ENCODE results near the gene GPAT2. TPM values are rescaled to one million over a fixed set of nuclear protein-coding genes. Genes with fewer than 3 reads are reported as not detected.
"Not testable (repeated sequence)": the region's sequence is repeated elsewhere in the genome, so short reads cannot be mapped to it uniquely, and the experiment has no call there.

GPAT2 gene
- total RNA-seq, 1 donor from 2014 or later = 1.1 TPM

DNA sequence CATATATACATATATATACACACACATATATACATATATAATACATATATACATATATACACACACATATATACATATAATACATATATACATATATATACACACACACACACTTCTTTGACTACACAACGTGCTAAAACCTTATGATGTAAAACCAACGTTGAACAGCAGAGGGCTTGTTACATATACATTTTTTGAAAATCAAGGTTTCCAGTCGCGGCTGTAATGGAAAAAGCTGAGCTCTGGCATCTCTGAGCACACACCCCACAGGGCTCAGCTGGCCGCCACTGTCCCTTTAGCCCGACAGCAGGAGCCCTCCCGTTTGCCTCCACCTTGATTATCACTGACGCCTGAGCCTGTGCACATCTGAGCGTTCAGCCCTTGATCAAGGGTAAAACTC, 719 bp downstream of the GPAT2 start:
- not testable (repeated sequence) for DNase-seq (ENCODE audit: low read depth); H3K4me3 ChIP-seq (ENCODE audit: low read depth, low read length)

GRCh38 chr2:96027725-96028325, 6.9 kb downstream of the GPAT2 start:
- not testable (repeated sequence) for DNase-seq (ENCODE audit: low read depth); H3K4me3 ChIP-seq (ENCODE audit: low read depth, low read length)

GRCh38 chr2:96025755-96026154, 9.0 kb downstream of the GPAT2 start:
- not testable (repeated sequence) for H3K4me3 ChIP-seq (ENCODE audit: low read depth, low read length); DNase-seq (ENCODE audit: low read depth)

DNA sequence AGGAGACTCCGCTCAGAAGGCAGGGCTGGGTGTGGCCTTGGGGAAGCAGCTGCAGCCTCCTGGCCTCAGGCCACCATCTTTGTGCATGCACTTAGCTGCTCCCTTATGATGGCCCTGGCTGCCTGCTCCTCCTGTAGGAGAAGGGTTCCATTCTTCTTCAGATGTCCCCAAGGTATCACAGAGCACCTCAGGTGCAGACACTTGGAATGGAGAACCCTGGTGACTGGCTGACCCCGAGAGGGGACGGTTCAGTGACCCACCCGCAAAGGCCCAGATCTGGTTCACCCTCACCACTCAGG, 9.6 kb downstream of the GPAT2 start:
- no peak for TF ChIP-seq CTCF (conservative IDR thresholded peaks at IDR 0.05; ENCODE audit: low read depth, low read length)
- no peak for DNase-seq (ENCODE audit: low read depth)
- no peak overlapping the region for H3K4me3 ChIP-seq (ENCODE audit: low read depth, low read length)

DNA sequence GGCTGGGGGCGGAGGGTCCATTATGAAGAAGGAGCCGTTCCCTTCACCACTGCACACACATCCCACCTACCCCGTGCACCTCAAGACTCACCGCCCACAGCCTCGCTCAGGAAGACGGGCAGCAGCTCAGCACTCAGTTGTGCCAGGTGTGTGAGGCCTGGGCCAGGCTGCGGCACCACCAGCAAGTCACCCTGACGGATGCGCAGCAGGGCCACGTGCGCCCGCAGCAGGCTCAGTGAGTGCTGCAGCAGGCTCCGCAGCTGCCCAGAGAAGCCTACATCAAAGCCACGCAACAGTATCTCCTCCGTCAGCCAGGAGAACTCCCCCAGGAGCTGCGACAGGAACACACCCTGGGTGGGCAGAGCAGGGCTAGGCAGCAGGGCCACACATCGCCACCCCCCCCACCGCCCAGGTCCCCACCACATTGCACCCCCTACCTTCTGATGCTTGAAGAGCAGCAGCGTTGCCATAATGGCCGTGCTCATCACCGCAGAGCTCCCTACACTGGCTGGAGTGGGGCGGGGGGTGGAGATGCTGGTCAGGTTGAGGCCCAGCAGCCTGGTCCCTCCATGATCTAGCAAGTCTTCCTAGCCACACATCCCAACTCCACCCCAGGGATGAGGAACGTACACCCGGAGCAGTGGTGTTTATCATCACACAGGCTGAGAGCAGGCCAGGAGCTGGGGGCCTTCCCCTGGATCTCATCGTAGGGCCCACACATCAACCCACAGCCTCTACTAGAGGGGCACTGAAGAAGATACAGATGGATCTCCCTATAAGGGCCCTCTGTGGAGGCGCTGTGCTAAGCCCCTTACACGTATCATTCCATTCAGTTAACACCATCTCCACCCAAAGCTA, 10.2 kb downstream of the GPAT2 start:
- TF ChIP-seq CTCF (conservative IDR thresholded peaks at IDR 0.05; ENCODE audit: low read depth, low read length) = no peak
- DNase-seq (ENCODE audit: low read depth) = no peak
- no peak overlapping the region for H3K4me3 ChIP-seq (ENCODE audit: low read depth, low read length)

GRCh38 chr2:96023701-96024100, 11.0 kb downstream of the GPAT2 start:
- not testable (repeated sequence) for H3K4me3 ChIP-seq (ENCODE audit: low read depth, low read length); DNase-seq (ENCODE audit: low read depth)

- H3K4me3 ChIP-seq (ENCODE audit: low read depth, low read length); DNase-seq (ENCODE audit: low read depth): not testable (repeated sequence)
- peak; percentile 77 for TF ChIP-seq CTCF (conservative IDR thresholded peaks at IDR 0.05; ENCODE audit: low read depth, low read length)
These were observed 11.8 kb downstream of the GPAT2 start for GRCh38 chr2:96022701-96023447.

- H3K4me3 ChIP-seq (ENCODE audit: low read depth, low read length); DNase-seq (ENCODE audit: low read depth): not testable (repeated sequence)
These were observed 12.6 kb downstream of the GPAT2 start for GRCh38 chr2:96022126-96022525.

DNA sequence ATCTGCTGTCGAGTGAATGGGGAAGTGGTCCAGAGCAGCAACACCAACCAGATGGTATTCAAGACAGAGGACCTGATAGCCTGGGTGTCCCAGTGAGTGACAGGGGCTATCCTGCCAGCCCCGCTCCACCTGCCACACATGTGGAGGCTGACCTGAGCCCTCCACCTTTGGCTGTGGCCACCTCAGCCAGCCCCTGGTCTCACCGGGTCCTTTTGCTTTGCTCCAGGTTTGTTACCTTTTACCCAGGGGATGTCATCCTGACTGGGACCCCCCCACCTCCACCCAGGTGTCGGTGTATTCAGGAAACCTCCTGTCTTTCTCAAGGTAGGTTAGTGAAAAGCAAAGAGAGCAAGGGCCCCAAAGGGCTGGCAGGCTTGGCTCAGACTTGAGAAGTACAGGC, 13.6 kb downstream of the GPAT2 start:
- H3K4me3 ChIP-seq (ENCODE audit: low read depth, low read length); DNase-seq (ENCODE audit: low read depth): not testable (repeated sequence)

- not testable (repeated sequence) for H3K4me3 ChIP-seq (ENCODE audit: low read depth, low read length); DNase-seq (ENCODE audit: low read depth)
These were observed 14.7 kb downstream of the GPAT2 start for GRCh38 chr2:96019909-96020590.

DNA sequence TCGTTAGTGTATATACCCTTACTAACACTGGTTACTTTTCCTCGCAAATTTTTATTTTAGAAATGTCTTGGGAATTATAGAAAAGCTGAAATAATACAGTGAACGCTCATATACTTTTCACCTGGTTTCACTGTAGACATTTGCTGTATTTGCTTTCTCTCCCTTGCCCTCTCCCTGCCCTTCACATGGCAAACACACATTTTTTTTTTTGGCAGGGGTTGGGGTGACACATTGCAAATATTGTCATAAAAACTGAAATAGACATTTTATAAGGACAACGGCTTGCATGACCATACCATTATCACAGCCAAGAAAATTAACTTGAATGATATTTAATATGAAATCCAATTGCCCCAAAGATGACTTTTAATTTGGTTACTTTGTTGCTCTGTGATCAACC, 18.4 kb downstream of the GPAT2 start:
- not testable (repeated sequence) for DNase-seq (ENCODE audit: low read depth); H3K4me3 ChIP-seq (ENCODE audit: low read depth, low read length)

GRCh38 chr2:96012792-96013264, 21.9 kb downstream of the GPAT2 start:
- H3K4me3 ChIP-seq (ENCODE audit: low read depth, low read length); DNase-seq (ENCODE audit: low read depth): not testable (repeated sequence)

GRCh38 chr2:96012086-96012791, 22.5 kb downstream of the GPAT2 start:
- not testable (repeated sequence) for DNase-seq (ENCODE audit: low read depth); H3K4me3 ChIP-seq (ENCODE audit: low read depth, low read length)

Measured in epithelial cell of proximal tubule (primary cell).